GM23248 (cell line): ENCODE measurements around the gene PPP4R2. TPM values are rescaled to one million over a fixed set of nuclear protein-coding genes. Genes with fewer than 3 reads are reported as not detected.

ENCODE experiments used
- DNase-seq: peaks from one replicate; pipeline ENCODE4 v3.0.0-alpha.2; 2015
- H2AFZ ChIP-seq: fragments of 200-600 bp; sonication (generic); 2 replicates; pipeline ENCODE4 v1.6.1; 2016; ENCODE audit warnings: antibody characterized with exemption
- H3F3A ChIP-seq: fragments of 200-600 bp; sonication (generic); 2 replicates; pipeline ENCODE4 v1.6.1; 2016; ENCODE audit warnings: mild to moderate bottlenecking, antibody characterized with exemption, mixed run types; ENCODE audit not compliant: insufficient read depth
- H3K27ac ChIP-seq: fragments of 200-600 bp; sonication (generic); 2 replicates; pipeline ENCODE4 v1.5.1; 2016; ENCODE audit warnings: mild to moderate bottlenecking
- H3K27me3 ChIP-seq: fragments of 200-600 bp; sonication (generic); replicated peaks from 2 replicates; pipeline ENCODE4 v1.6.1; 2016; ENCODE audit warnings: mild to moderate bottlenecking; ENCODE audit not compliant: insufficient read depth
- H3K36me3 ChIP-seq: fragments of 200-600 bp; sonication (generic); 2 replicates; pipeline ENCODE4 v1.6.1; 2016; ENCODE audit warnings: low read depth, mild to moderate bottlenecking
- H3K4me1 ChIP-seq: fragments of 200-600 bp; sonication (generic); 2 replicates; pipeline ENCODE4 v1.6.1; 2016; ENCODE audit warnings: mild to moderate bottlenecking; ENCODE audit not compliant: insufficient read depth
- H3K4me2 ChIP-seq: fragments of 200-600 bp; sonication (generic); one replicate; pipeline ENCODE4 v1.6.1; 2016; ENCODE audit warnings: mild to moderate bottlenecking; ENCODE audit not compliant: unreplicated experiment
- H3K4me3 ChIP-seq: fragments of 200-600 bp; sonication (generic); 2 replicates; pipeline ENCODE4 v1.5.1; 2016; ENCODE audit warnings: mild to moderate bottlenecking
- H3K79me2 ChIP-seq: fragments of 200-600 bp; sonication (generic); 2 replicates; pipeline ENCODE4 v1.6.1; 2016; ENCODE audit warnings: mild to moderate bottlenecking; ENCODE audit not compliant: insufficient read depth
- H3K9ac ChIP-seq: fragments of 200-600 bp; sonication (generic); 2 replicates; pipeline ENCODE4 v1.6.1; 2016; ENCODE audit warnings: mild to moderate bottlenecking
- H3K9me2 ChIP-seq: fragments of 200-600 bp; sonication (generic); 2 replicates; pipeline ENCODE4 v1.6.1; 2016; ENCODE audit warnings: mixed run types, mild to moderate bottlenecking, moderate library complexity; ENCODE audit not compliant: insufficient read depth
- H3K9me3 ChIP-seq: fragments of 200-600 bp; sonication (generic); one replicate; pipeline ENCODE4 v1.6.1; 2017; ENCODE audit warnings: low read depth
- H4K20me1 ChIP-seq: fragments of 200-600 bp; sonication (generic); 2 replicates; pipeline ENCODE4 v1.6.0; 2016; ENCODE audit not compliant: insufficient read depth
- EZH2 ChIP-seq: fragments of 200-600 bp; sonication (generic); IDR thresholded peaks from 2 replicates; pipeline ENCODE4 v1.6.1; 2018; ENCODE audit warnings: antibody characterized with exemption, mild to moderate bottlenecking; ENCODE audit not compliant: insufficient read depth, poor library complexity, severe bottlenecking
- EZH2phosphoT487 ChIP-seq: fragments of 200-600 bp; sonication (generic); IDR thresholded peaks from 2 replicates; pipeline ENCODE4 v1.6.1; 2018; ENCODE audit warnings: antibody characterized with exemption, moderate library complexity, mild to moderate bottlenecking, low read depth; ENCODE audit not compliant: insufficient read depth
- WGBS, 2 experiments: methylation state at CpG; one replicate each; pipeline ENCODE4 v1.1.6; 2015 to 2017; ENCODE audit warnings: low lambda C conversion rate in 2 of 2, low coverage in 1 of 2; ENCODE audit errors: missing lambda C conversion rate in 2 of 2; 5-methylcytosine and 5-hydroxymethylcytosine counted together
- in situ Hi-C: fragments of 300-500 bp; cut with MboI; formaldehyde crosslinking; loops from 2 replicates; pipeline ENCODE4 v1.15.0; 2020
- polyA plus RNA-seq: library from polyadenylated mRNA; unstranded; fragments of >200 nt; fragmentation: Nextera tagmentation; extraction: Ambion mirVana; gene quantifications from 2 replicates; pipeline ENCODE4 v1.2.1, GENCODE V29; 2016
- total RNA-seq: library from RNA; depleted of rRNA; stranded (reverse); fragments of >200 nt; shearing (Covaris generic); gene quantifications from 2 replicates; pipeline ENCODE4 v1.2.3, GENCODE V29; 2014

PPP4R2 gene
- total and polyA plus RNA-seq, 2 experiments from 2014 or later = 31.6 to 46.6 TPM

DNA sequence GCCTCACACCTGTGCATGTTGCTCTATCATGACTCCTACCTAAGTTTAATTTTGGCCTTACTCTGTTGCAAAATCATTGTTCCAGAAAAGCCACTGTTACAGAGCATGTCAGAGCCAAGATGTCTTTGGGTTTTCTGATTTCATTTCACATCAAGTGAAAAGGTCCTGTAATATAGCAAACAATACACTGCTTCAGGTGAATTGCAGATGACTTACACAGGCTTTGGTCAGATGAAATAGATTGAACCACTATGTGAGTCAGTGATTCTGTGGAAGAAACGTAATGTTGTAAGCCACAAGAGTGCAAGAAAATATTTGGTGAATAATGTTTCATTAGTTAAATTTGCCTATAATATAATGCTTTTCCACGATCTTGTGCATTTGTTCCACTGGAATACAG is 87.6 kb downstream of the PPP4R2 start:
- Histone ChIP-seq H3K4me1 (0 out of 2 replicates have a peak, but pooled peaks cover 3% of the 10 kb centered on the region), H3K27ac (no peak overlapping the region), H3K79me2 (no peaks in the 10 kb centered on the region), H3K9ac (no peak overlapping the region), H3K9me2 (no peaks in the 10 kb centered on the region), H3K27me3 (no peaks in the 10 kb centered on the region), H2AFZ (no peak overlapping the region), H3K36me3 (no peaks in the 10 kb centered on the region), H4K20me1 (no peaks in the 10 kb centered on the region), H3K4me2 (no peak overlapping the region), H3K9me3 (no peaks in the 10 kb centered on the region), H3K4me3 (no peak overlapping the region), H3F3A (no peaks in the 10 kb centered on the region)
- in situ Hi-C loops = loop anchor here (10.0 to 25.0 kb wide), 2 partner anchors 229 to 1372 kb away; no protein-coding TSS in a partner anchor
- TF ChIP-seq EZH2phosphoT487 (no peak), EZH2 (no peak)
- WGBS, 2 experiments = 84 to 89% methylated on average over 2 of the region's 2 CpGs
- no peak for DNase-seq

DNA sequence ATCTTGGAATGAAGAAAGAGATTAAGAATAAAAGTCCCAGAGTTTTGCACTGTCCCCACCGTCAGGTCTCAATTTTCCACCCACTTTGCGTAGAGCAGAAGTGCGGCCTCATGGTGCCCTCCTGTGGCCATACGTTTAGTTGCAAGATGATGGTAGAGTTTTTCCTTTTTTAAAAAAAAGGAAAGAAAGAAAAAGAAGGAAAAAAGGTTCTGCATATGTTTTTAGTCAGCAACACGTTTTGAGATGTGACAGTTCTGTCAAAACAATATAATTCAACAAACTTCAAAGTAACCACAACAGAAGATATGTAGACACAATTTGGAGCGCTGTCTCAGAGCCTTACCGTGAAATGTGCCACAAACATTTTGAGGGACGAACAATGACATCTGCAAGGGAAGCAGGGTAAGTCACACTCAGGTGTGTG is 89.5 kb downstream of the PPP4R2 start:
- Histone ChIP-seq H3K27me3 (no peaks in the 10 kb centered on the region), H3K9me3 (no peaks in the 10 kb centered on the region), H3K4me2 (peak overlapping the region; percentile 36), H3K9me2 (no peaks in the 10 kb centered on the region), H3K36me3 (no peaks in the 10 kb centered on the region), H3K4me3 (peak overlapping the region; percentile 38), H3K79me2 (no peaks in the 10 kb centered on the region), H3K27ac (no peak overlapping the region), H3F3A (no peaks in the 10 kb centered on the region), H3K9ac (no peak overlapping the region), H4K20me1 (no peaks in the 10 kb centered on the region), H3K4me1 (0 out of 2 replicates have a peak, but pooled peaks cover 3% of the 10 kb centered on the region), H2AFZ (peak overlapping the region; percentile 46; the same call in 1 of the 2 replicates)
- in situ Hi-C loops = loop anchor here (10.0 to 25.0 kb wide), 2 partner anchors 231 to 1374 kb away; no protein-coding TSS in a partner anchor
- WGBS, 2 experiments = 8 to 9% methylated on average over 8 of the region's 8 CpGs
- TF ChIP-seq EZH2phosphoT487 = no peak
- no peak for TF ChIP-seq EZH2
- peak; percentile 68 for DNase-seq

DNA sequence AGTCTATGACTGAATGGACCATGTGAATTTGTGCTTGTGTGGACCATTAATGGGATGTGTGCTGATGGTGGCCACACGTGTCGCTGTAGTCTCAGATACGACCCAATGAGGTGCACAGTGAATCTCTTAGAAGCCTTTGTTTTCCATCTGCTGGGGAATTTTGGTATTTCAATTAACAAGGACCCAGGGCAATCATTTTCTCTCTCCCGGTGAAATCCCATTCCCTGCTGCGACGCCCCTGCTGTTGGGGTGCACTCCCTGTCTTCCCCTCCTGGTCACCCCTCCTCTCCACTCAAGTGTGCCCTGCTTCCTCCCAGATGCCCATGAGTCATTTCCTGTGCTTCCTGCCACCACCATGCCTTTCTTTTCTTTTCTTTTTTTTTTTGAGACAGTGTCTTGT is 97.5 kb downstream of the PPP4R2 start:
- no peaks in the 10 kb centered on the region for H3K36me3 ChIP-seq
- in situ Hi-C loops = loop anchor here (25.0 kb wide), 1 partner anchor 1382 kb away; no protein-coding TSS in a partner anchor
- peak; percentile 45 for DNase-seq
- H3K9ac ChIP-seq = no peak overlapping the region
- H4K20me1 ChIP-seq = no peaks in the 10 kb centered on the region
- 87 to 92% methylated on average over 6 of the region's 6 CpGs for WGBS, 2 experiments
- no peaks in the 10 kb centered on the region for H3F3A ChIP-seq
- H3K9me3 ChIP-seq = no peaks in the 10 kb centered on the region
- TF ChIP-seq EZH2 (no peak), EZH2phosphoT487 (no peak)
- no peak overlapping the region for H3K27ac ChIP-seq
- H3K9me2 ChIP-seq = no peaks in the 10 kb centered on the region
- H3K4me1 ChIP-seq = peaks cover 7% of the 10 kb centered on the region; the same call in 1 of the 2 replicates
- no peaks in the 10 kb centered on the region for H3K79me2 ChIP-seq
- H3K27me3 ChIP-seq = no peaks in the 10 kb centered on the region
- no peak overlapping the region for H3K4me3 ChIP-seq
- no peak overlapping the region for H2AFZ ChIP-seq
- H3K4me2 ChIP-seq = no peak overlapping the region

DNA sequence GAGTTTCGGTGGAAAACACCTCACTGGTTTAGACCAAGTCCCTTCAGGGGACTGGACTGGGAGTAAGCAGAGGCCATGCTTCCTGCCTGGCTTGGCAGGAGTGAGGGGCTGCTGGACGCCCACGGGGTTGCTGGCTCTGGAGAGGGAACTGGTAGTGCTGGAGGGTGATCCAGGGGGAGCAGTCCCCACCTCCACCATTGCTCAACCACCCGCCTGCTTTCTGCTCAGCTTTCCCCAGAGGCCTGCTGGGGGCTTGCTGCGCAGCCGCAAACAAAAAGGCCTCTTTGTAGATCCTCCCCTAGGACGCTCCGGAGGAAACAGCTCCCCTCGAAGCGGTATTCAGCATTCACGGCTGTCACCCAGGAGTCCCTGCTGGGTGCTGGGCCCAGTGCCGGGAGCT is 98.3 kb downstream of the PPP4R2 start:
- no peak overlapping the region for H3K4me3 ChIP-seq
- in situ Hi-C loops = loop anchor here (25.0 kb wide), 1 partner anchor 1383 kb away; no protein-coding TSS in a partner anchor

More for the DNA sequence above, 98.3 kb downstream of the PPP4R2 start:
- DNase-seq = no peak
- no peaks in the 10 kb centered on the region for H3K36me3 ChIP-seq
- no peaks in the 10 kb centered on the region for H3K27me3 ChIP-seq
- WGBS, 2 experiments = 86 to 89% methylated on average over 12 of the region's 12 CpGs
- H2AFZ ChIP-seq = no peak overlapping the region
- no peak overlapping the region for H3K9ac ChIP-seq
- no peak overlapping the region for H3K4me2 ChIP-seq
- no peaks in the 10 kb centered on the region for H3K9me2 ChIP-seq
- peaks cover 7% of the 10 kb centered on the region; the same call in 1 of the 2 replicates for H3K4me1 ChIP-seq
- no peaks in the 10 kb centered on the region for H3K9me3 ChIP-seq
- H4K20me1 ChIP-seq = no peaks in the 10 kb centered on the region
- no peaks in the 10 kb centered on the region for H3F3A ChIP-seq
- no peak overlapping the region for H3K27ac ChIP-seq
- H3K79me2 ChIP-seq = no peaks in the 10 kb centered on the region
- no peak for TF ChIP-seq EZH2phosphoT487
- TF ChIP-seq EZH2 = no peak
